SK-N-SH (cell line): ENCODE data around the gene FRRS1L.

Experiments used
- CTCF ChIP-seq: fragments of 200-600 bp; sonication (generic); IDR thresholded peaks from 2 replicates; pipeline ENCODE4 v1.6.1; 2017; ENCODE audit warnings: antibody characterized with exemption, mild to moderate bottlenecking, moderate library complexity
- EZH2phosphoT487 ChIP-seq: fragments of 200-600 bp; sonication (generic); IDR thresholded peaks from 2 replicates; pipeline ENCODE4 v1.6.1; 2017; ENCODE audit warnings: low read depth, mixed run types, mild to moderate bottlenecking, antibody characterized with exemption, moderate library complexity, borderline replicate concordance
- FOXJ3 ChIP-seq: sonication (generic); formaldehyde crosslinking; IDR thresholded peaks from 2 replicates; pipeline ENCODE4 v1.5.1; 2020; ENCODE audit warnings: mild to moderate bottlenecking, missing genetic modification reagents
- JUND ChIP-seq: IDR thresholded peaks from 2 replicates; pipeline ENCODE4 v1.4.0; 2012
- MEF2A ChIP-seq: IDR thresholded peaks from 2 replicates; pipeline ENCODE4 v1.4.0; 2012; ENCODE audit warnings: low read depth, borderline replicate concordance
- POLR2AphosphoS5 ChIP-seq: IDR thresholded peaks from 2 replicates; pipeline ENCODE4 v1.6.1; 2012; ENCODE audit warnings: low read depth, low read length
- RAD21 ChIP-seq: IDR thresholded peaks from 2 replicates; pipeline ENCODE4 v1.6.1; 2012; ENCODE audit warnings: mild to moderate bottlenecking, low read length
- REST ChIP-seq: IDR thresholded peaks from 2 replicates; pipeline ENCODE4 v1.6.1; 2012; ENCODE audit warnings: mild to moderate bottlenecking, low read depth, low read length, moderate library complexity
- USF1 ChIP-seq: IDR thresholded peaks from 2 replicates; pipeline ENCODE4 v1.4.0; 2012; ENCODE audit warnings: low read depth, borderline replicate concordance
- YY1 ChIP-seq: IDR thresholded peaks from 2 replicates; pipeline ENCODE4 v1.4.0; 2012; ENCODE audit warnings: low read depth, mild to moderate bottlenecking
- ZBTB33 ChIP-seq: IDR thresholded peaks from 2 replicates; pipeline ENCODE4 v1.4.0; 2012; ENCODE audit warnings: low read depth, borderline replicate concordance

GRCh38 chr9:109182550-109182939 lies 15.5 kb upstream of the FRRS1L start:
- TF ChIP-seq CTCF = no peak
- TF ChIP-seq YY1 = no peak
- no peak for TF ChIP-seq POLR2AphosphoS5
- no peak for TF ChIP-seq MEF2A
- no peak for TF ChIP-seq REST
- TF ChIP-seq EZH2phosphoT487 = no peak
- no peak for TF ChIP-seq FOXJ3
- TF ChIP-seq USF1 = no peak
- no peak for TF ChIP-seq JUND
- no peak for TF ChIP-seq ZBTB33
- TF ChIP-seq RAD21 = no peak
